HepG2 (cell line): ENCODE results near the gene ABHD6. TPM values are rescaled to one million over a fixed set of nuclear protein-coding genes. Genes with fewer than 3 reads are reported as not detected.

Source experiments
- ATAC-seq: fragments of 200-7000 bp; cut with Tn5 transposase; 3 replicates; pipeline ENCODE4 v1.9.1; 2020; ENCODE audit warnings: mild to moderate bottlenecking, moderate library complexity
- BruUV-seq: library from RNA; stranded (reverse); fragments of 400-500 nt; replicated peaks from 2 replicates; lab custom pipeline; 2021; lab: Mats Ljungman, UMichigan
- CTCF ChIA-PET: fragments of 300-600 bp; formaldehyde crosslinking; extraction: SDS; loops from one replicate; lab custom pipeline; 2021; ENCODE audit warnings: low total read pairs, inconsistent platforms, low intra/inter-chr PET ratio; lab: Yijun Ruan, JAX
- POLR2A ChIA-PET: fragments of 350-600 bp; sonication (Branson Sonifier 250); formaldehyde crosslinking; loops from one replicate; lab custom pipeline; 2020; ENCODE audit warnings: antibody characterized with exemption, inconsistent platforms; lab: Yijun Ruan, JAX
- DNase-seq: peaks from one replicate; pipeline ENCODE4 v3.0.0-alpha.2; 2015; ENCODE audit warnings: low spot score
- FAIRE-seq: peaks from 3 replicates; lab custom pipeline; 2011; peaks lifted over from hg19 to GRCh38; lab: Jason Lieb, UNC
- H2AFZ ChIP-seq: one replicate; pipeline ENCODE4 v1.6.1; 2011; ENCODE audit warnings: low read length, inconsistent platforms
- H3K27ac ChIP-seq: fragments of 300-600 bp; 3 replicates; pipeline ENCODE4 v1.8.0; 2011; ENCODE audit warnings: mixed run types, mild to moderate bottlenecking, mixed read lengths, low read length, inconsistent platforms; ENCODE audit not compliant: insufficient read depth; ENCODE audit errors: extremely low read length
- H3K27me3 ChIP-seq, 2 experiments: fragments of 200-600 bp in 1 of 2; 2 replicates in 1 of 2; 3 replicates in 1 of 2; pipeline versions ENCODE4 v1.6.0 to v1.8.0; 2011; ENCODE audit warnings: low read length in 2 of 2, mild to moderate bottlenecking in 2 of 2, moderate library complexity in 2 of 2, inconsistent platforms in 1 of 2; ENCODE audit not compliant: insufficient read depth in 2 of 2, control insufficient read depth in 1 of 2
- H3K36me3 ChIP-seq, 2 experiments: fragments of 200-600 bp in 1 of 2; replicated peaks in 1 of 2; 2 replicates in 1 of 2; 3 replicates in 1 of 2; pipeline versions ENCODE4 v1.5.1 to v1.8.0; 2011; ENCODE audit warnings: low read length in 2 of 2, inconsistent platforms in 1 of 2; ENCODE audit not compliant: insufficient read depth in 2 of 2, control insufficient read depth in 1 of 2
- H3K4me1 ChIP-seq: 2 replicates; pipeline ENCODE4 v1.5.1; 2012; ENCODE audit warnings: low read length, inconsistent platforms; ENCODE audit not compliant: insufficient read depth
- H3K4me2 ChIP-seq: 2 replicates; pipeline ENCODE4 v1.6.0; 2011; ENCODE audit warnings: low read depth, low read length, inconsistent platforms
- H3K4me3 ChIP-seq, 3 experiments: fragments of 200-600 bp in 1 of 3; sonication (generic), shearing (Covaris generic) in 1 of 3; replicated peaks in 1 of 3; 2 replicates each; pipeline ENCODE4 v1.5.1; 2011 to 2016; ENCODE audit warnings: low read length in 3 of 3, inconsistent platforms in 2 of 3, low read depth in 2 of 3, mild to moderate bottlenecking in 2 of 3, control low read depth in 1 of 3, mixed read lengths in 1 of 3; ENCODE audit not compliant: insufficient read depth in 1 of 3
- H3K79me2 ChIP-seq: one replicate; pipeline ENCODE4 v1.6.1; 2011; ENCODE audit warnings: low read length, inconsistent platforms; ENCODE audit not compliant: insufficient read depth
- H3K9ac ChIP-seq: 2 replicates; pipeline ENCODE4 v1.6.0; 2011; ENCODE audit warnings: mild to moderate bottlenecking, low read depth, low read length, inconsistent platforms; ENCODE audit not compliant: insufficient read depth
- H3K9me3 ChIP-seq: 2 replicates; pipeline ENCODE4 v1.5.1; 2012; ENCODE audit warnings: mild to moderate bottlenecking, low read length
- H4K20me1 ChIP-seq: 2 replicates; pipeline ENCODE4 v1.6.0; 2011; ENCODE audit warnings: inconsistent platforms, mild to moderate bottlenecking, low read length, moderate library complexity; ENCODE audit not compliant: insufficient read depth
- AGO2 ChIP-seq: fragments of 200-400 bp; formaldehyde crosslinking; optimal IDR thresholded peaks from 2 replicates; pipeline ENCODE3; 2017; ENCODE audit warnings: mild to moderate bottlenecking, low read depth, low read length, moderate library complexity
- ATF4 ChIP-seq, 2 experiments: fragments of 450-650 bp in 1 of 2; sonication (generic) in 1 of 2; formaldehyde crosslinking; IDR thresholded peaks; 2 replicates each; pipeline versions ENCODE4 v1.5.0 to v1.8.0; 2020 to 2022; ENCODE audit warnings: mild to moderate bottlenecking in 1 of 2, missing genetic modification reagents in 1 of 2
- BORCS8-MEF2B ChIP-seq: sonication (generic); formaldehyde crosslinking; IDR thresholded peaks from 2 replicates; pipeline ENCODE4 v1.8.0; 2022; ENCODE audit warnings: mild to moderate bottlenecking, missing genetic modification reagents
- HCFC1 ChIP-seq: fragments of 150-350 bp; IDR thresholded peaks from 2 replicates; pipeline ENCODE4 v1.6.1; 2014; ENCODE audit warnings: low read depth, low read length
- HNRNPK ChIP-seq: fragments of 200-400 bp; formaldehyde crosslinking; IDR thresholded peaks from 2 replicates; pipeline ENCODE4 v1.6.1; 2018; ENCODE audit warnings: low read length, low read depth, moderate library complexity, mild to moderate bottlenecking; ENCODE audit not compliant: poor library complexity, severe bottlenecking
- HNRNPL ChIP-seq: fragments of 200-400 bp; formaldehyde crosslinking; IDR thresholded peaks from 2 replicates; pipeline ENCODE4 v1.6.1; 2017; ENCODE audit warnings: mild to moderate bottlenecking, low read depth, low read length
- JUNB ChIP-seq: sonication (generic); formaldehyde crosslinking; IDR thresholded peaks from 2 replicates; pipeline ENCODE4 v1.8.0; 2022; ENCODE audit warnings: missing genetic modification reagents, mild to moderate bottlenecking, borderline replicate concordance
- KLF11 ChIP-seq: IDR thresholded peaks from 2 replicates; pipeline ENCODE4 v1.6.1; 2016; ENCODE audit warnings: missing compliant biosample characterization
- KLF9 ChIP-seq: IDR thresholded peaks from 2 replicates; pipeline ENCODE4 v1.6.1; 2016; ENCODE audit warnings: low read depth
- MLXIP ChIP-seq: sonication (generic); formaldehyde crosslinking; IDR thresholded peaks from 2 replicates; pipeline ENCODE4 v1.9.0; 2021; ENCODE audit warnings: missing genetic modification reagents, borderline replicate concordance
- NRL ChIP-seq: sonication (generic); formaldehyde crosslinking; IDR thresholded peaks from 2 replicates; pipeline ENCODE4 v1.5.0; 2020; ENCODE audit warnings: missing genetic modification reagents, mild to moderate bottlenecking, moderate library complexity, borderline replicate concordance
- SKIL ChIP-seq: sonication (generic); formaldehyde crosslinking; IDR thresholded peaks from 2 replicates; pipeline ENCODE4 v1.8.0; 2022; ENCODE audit warnings: missing genetic modification reagents, mild to moderate bottlenecking, moderate library complexity, borderline replicate concordance
- SP2 ChIP-seq: sonication (generic); formaldehyde crosslinking; IDR thresholded peaks from 2 replicates; pipeline ENCODE4 v1.5.1; 2020; ENCODE audit warnings: mild to moderate bottlenecking, missing genetic modification reagents
- TARDBP ChIP-seq: sonication (generic); formaldehyde crosslinking; IDR thresholded peaks from 2 replicates; pipeline ENCODE4 v1.8.0; 2022; ENCODE audit warnings: mild to moderate bottlenecking, missing genetic modification reagents
- U2AF2 ChIP-seq: fragments of 200-400 bp; formaldehyde crosslinking; IDR thresholded peaks from 2 replicates; pipeline ENCODE4 v1.6.1; 2017; ENCODE audit warnings: low read depth, mild to moderate bottlenecking, low read length
- ZNF124 ChIP-seq: sonication (generic); formaldehyde crosslinking; IDR thresholded peaks from 2 replicates; pipeline ENCODE4 v1.4.0; 2020; ENCODE audit warnings: missing genetic modification reagents
- ZNF251 ChIP-seq: sonication (generic); formaldehyde crosslinking; IDR thresholded peaks from 2 replicates; pipeline ENCODE4 v1.9.0; 2021; ENCODE audit warnings: mild to moderate bottlenecking, missing genetic modification reagents
- ZNF546 ChIP-seq: sonication (generic); formaldehyde crosslinking; conservative IDR thresholded peaks from 2 replicates; pipeline ENCODE4 v1.8.1; 2023; ENCODE audit warnings: mild to moderate bottlenecking, missing genetic modification reagents
- ZNF780A ChIP-seq: sonication (generic); formaldehyde crosslinking; IDR thresholded peaks from 2 replicates; pipeline ENCODE4 v1.8.0; 2022; ENCODE audit warnings: mild to moderate bottlenecking, missing genetic modification reagents, moderate library complexity
- ZSCAN12 ChIP-seq: sonication (generic); formaldehyde crosslinking; IDR thresholded peaks from 2 replicates; pipeline ENCODE4 v1.9.0; 2021; ENCODE audit warnings: mild to moderate bottlenecking, missing genetic modification reagents
- WGBS: methylation state at CpG from one replicate; pipeline ENCODE4 v1.1.6; 2017; ENCODE audit warnings: low lambda C conversion rate; 5-methylcytosine and 5-hydroxymethylcytosine counted together
- in situ Hi-C: cut with HindIII; loops from 2 replicates; pipeline ENCODE4 v1.10.0; 2017; ENCODE audit warnings: low pct_unique_long_range_greater_than_20kb; ENCODE audit not compliant: extremely low pct_ligation_motif_present
- intact Hi-C: fragments of 100-400 bp; cut with micrococcal nuclease; formaldehyde crosslinking; loops from one replicate; pipeline ENCODE4 v1.10.0; 2022; ENCODE audit not compliant: unreplicated experiment
- polyA plus RNA-seq, 8 experiments: library from polyadenylated mRNA; depleted of rRNA in 3 of 8; stranded (reverse) in 7 of 8; unstranded in 1 of 8; fragments of >200 nt; fragmentation: Illumina TruSeq in 4 of 8; extraction: Trizol in 4 of 8; gene quantifications; 2 replicates each; pipeline versions ENCODE4 v1.2.1 to v1.2.3, GENCODE V29; 2011 to 2016; ENCODE audit warnings: low read depth in 4 of 8, missing spikeins in 1 of 8, mixed read lengths in 1 of 8; ENCODE audit not compliant: insufficient read depth in 1 of 8
- total RNA-seq, 5 experiments: library from RNA; depleted of rRNA; stranded (reverse); fragments of >200 nt; fragmentation: Illumina TruSeq; extraction: Trizol; gene quantifications; 2 replicates each; pipeline ENCODE4 v1.2.3, GENCODE V29; 2016; ENCODE audit warnings: low read depth in 1 of 5

Gene ABHD6
- total and polyA plus RNA-seq, 2 of the 13 experiments (the other 11 are each of a cell fraction or from before 2014, with no cell fraction given), result 9.0 to 17.2 TPM

GRCh38 chr3:58243976-58244585 lies 6.5 kb downstream of the ABHD6 start:
- Histone ChIP-seq H3K27me3 (no peaks in the 10 kb centered on the region), H2AFZ (no peak overlapping the region)
- no peak for FAIRE-seq
- TF ChIP-seq KLF11 (CRISPR knock-in tag) (no peak), BORCS8-MEF2B (CRISPR knock-in tag) (no peak), AGO2 (no peak), U2AF2 (no peak), JUNB (CRISPR knock-in tag) (no peak), TARDBP (no peak), ZNF124 (no peak), HNRNPL (no peak), NRL (CRISPR knock-in tag) (no peak), ZNF546 (CRISPR knock-in tag) (no peak), HNRNPK (no peak), ZNF251 (CRISPR knock-in tag) (no peak), ZSCAN12 (CRISPR knock-in tag) (no peak), HCFC1 (no peak), MLXIP (CRISPR knock-in tag) (no peak), SKIL (CRISPR knock-in tag) (no peak), KLF9 (CRISPR knock-in tag) (no peak), ATF4 (CRISPR knock-in tag; IDR thresholded peaks at IDR 0.05) (no peak), SP2 (CRISPR knock-in tag) (no peak), ZNF780A (CRISPR knock-in tag) (no peak)
- TF ChIP-seq, all 625 proteins: peak for 0
- H3K4me3 ChIP-seq, result no peak overlapping the region
- H3K4me2 ChIP-seq, result no peak overlapping the region
- 97% methylated on average over 6 of the region's 6 CpGs for WGBS
- H3K9me3 ChIP-seq, result no peaks in the 10 kb centered on the region
- in situ Hi-C loops (no loop called here), intact Hi-C loops (no loop called here)
- H3K9ac ChIP-seq, result no peak overlapping the region
- peaks cover 52% of the 10 kb centered on the region for H3K4me1 ChIP-seq
- ChIA-PET POLR2A (no interaction called here), CTCF (no interaction called here)
- no peak overlapping the region for H3K27ac ChIP-seq
- H3K79me2 ChIP-seq, result no peaks in the 10 kb centered on the region
- DNase-seq (no peak), ATAC-seq (no peak)
- H4K20me1 ChIP-seq, result no peaks in the 10 kb centered on the region
- BruUV-seq, result no TSS peak
- no peaks in the 10 kb centered on the region for H3K36me3 ChIP-seq
